ENCODE measurements around the gene DGKG.

The DGKG gene

GRCh38 chr3:186171521-186171920 lies 190.5 kb downstream of the DGKG start:
- no peak for DNase-seq (ENCODE audit: low read depth)

- no peak for DNase-seq (ENCODE audit: low read depth)
Observed at GRCh38 chr3:186170516-186170915, 191.5 kb downstream of the DGKG start.

- no peak for DNase-seq (ENCODE audit: low read depth)
Observed at GRCh38 chr3:186169379-186169778, 192.7 kb downstream of the DGKG start.

GRCh38 chr3:186168976-186169375 lies 193.1 kb downstream of the DGKG start:
- no peak for DNase-seq (ENCODE audit: low read depth)

DNA sequence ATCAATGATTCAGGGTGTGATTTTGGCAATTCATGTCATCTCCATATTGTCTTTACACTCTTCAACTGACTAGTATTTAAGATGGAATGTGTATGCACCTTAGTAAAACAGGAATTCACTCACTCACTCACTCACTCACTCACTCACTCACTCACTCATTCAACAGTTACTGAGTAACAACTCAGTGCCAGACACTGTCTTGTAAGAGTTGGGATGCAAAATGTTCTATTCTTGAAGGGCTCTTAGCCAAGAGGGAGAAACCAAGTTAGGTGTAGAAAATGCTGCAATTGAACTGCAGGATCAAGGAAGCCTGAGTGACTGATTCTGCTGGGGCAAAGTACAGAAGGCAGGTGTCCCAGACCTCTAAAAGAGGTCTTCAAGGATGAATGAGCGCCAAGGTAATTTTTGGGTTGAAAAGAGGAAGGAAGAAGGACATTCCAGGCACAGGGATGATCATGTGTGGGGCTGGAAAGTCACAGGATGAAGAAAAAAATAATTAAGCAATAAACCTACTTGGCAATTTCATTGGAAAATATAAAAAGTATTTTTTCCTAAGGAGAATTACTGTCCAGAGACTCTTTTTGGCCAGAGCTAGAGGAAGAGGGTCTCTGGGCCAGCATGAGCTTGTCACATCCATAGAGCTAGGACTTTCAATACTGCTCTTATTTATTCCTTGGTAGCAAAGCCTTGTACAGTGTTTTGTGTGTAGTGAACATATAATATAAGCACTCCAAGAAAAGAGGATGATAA lies 194.2 kb downstream of the DGKG start:
- DNase-seq (ENCODE audit: low read depth), result no peak

DNA sequence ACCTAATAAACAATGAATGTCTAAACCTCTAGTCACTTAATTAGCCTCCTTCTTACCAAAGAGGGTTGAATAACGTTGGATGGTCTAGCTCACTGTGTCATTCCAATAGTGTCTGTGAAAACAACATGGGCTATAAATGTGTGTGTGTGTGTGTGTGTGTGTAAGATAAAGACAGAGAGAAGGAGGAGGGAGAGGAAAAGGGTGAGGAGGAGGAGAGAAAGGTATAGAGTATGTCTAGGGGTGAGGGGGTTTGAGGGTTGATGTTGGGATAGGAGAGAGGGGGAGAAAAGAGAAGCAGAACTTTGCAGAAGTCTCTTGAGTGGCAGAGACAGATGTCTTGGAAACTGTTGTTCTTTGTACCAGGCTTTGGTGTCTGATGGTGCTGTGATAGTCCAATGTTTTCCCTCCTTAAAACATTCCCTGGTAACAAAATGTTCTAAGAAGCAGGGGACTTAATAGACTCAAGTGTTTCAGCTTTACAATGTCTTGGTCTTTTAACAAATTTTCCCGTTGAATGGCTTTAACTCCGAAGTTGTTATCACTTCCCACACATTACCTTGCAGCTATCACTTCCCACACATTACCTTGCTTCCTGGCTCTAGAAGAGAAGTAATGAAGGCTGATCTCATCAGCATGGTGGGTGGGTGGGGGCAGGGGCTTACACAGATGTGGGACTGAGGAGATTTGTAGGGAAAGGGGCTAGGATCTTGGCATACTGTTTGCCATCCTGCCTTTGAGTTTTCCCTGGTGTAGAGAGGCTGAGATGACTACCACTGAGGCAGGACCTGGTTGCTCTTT lies 195.3 kb downstream of the DGKG start:
- DNase-seq (ENCODE audit: low read depth), result no peak

DNA sequence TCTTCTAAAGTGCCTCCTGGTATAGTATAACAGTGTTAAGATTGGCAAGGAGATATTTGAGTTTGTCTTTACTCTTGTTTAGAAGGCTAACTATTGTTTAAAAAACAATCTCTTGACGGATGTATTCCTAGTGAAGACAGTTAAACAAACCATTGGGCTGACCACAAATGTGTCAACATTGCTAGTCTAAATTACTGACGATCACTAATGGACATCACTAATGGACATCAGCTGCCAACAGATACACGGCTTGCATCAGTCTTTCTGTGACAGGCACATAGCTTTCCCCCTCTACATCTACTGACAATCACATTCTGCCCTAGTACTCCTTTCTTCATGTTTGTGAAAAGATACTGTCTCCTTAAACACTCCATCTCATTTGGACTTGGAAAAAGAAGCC lies 196.0 kb downstream of the DGKG start:
- DNase-seq (ENCODE audit: low read depth), result no peak

- no peak for DNase-seq (ENCODE audit: low read depth)
Observed at GRCh38 chr3:186165331-186165730, 196.7 kb downstream of the DGKG start.

GRCh38 chr3:186164696-186165095 lies 197.3 kb downstream of the DGKG start:
- DNase-seq (ENCODE audit: low read depth), result no peak

DNA sequence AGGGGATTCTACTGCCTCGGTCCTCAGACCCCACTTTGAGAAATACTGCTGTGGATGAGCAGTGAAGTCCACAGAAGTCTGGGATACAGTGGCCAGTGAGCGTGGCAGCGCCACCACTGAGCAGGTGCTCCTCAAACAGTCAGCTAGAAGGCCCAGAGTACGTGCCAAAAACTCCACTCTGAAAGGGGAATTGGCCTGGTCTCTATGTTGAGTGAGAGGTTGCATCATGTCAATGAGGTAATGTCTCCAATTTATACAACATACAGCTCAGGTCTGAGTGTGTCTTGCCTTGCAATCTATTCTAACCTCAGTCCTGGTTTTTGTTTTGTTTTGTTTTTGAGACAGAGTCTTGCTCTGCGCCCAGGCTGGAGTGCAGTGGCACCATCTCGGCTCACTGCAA lies 199.8 kb downstream of the DGKG start:
- peak; percentile 19 for DNase-seq (ENCODE audit: low read depth)

- DNase-seq (ENCODE audit: low read depth), result no peak
Observed at GRCh38 chr3:186160691-186161243, 201.3 kb downstream of the DGKG start.

- DNase-seq (ENCODE audit: low read depth), result no peak
Observed at GRCh38 chr3:186154641-186155040, 207.4 kb downstream of the DGKG start.

GRCh38 chr3:186152889-186153292 lies 209.1 kb downstream of the DGKG start:
- no peak for DNase-seq (ENCODE audit: low read depth)

- DNase-seq (ENCODE audit: low read depth), result no peak
Observed at GRCh38 chr3:186152361-186152798, 209.7 kb downstream of the DGKG start.

GRCh38 chr3:186151077-186151971 lies 210.7 kb downstream of the DGKG start:
- DNase-seq (ENCODE audit: low read depth), result no peak

- no peak for DNase-seq (ENCODE audit: low read depth)
Observed at GRCh38 chr3:186150041-186150830, 211.8 kb downstream of the DGKG start.

DNA sequence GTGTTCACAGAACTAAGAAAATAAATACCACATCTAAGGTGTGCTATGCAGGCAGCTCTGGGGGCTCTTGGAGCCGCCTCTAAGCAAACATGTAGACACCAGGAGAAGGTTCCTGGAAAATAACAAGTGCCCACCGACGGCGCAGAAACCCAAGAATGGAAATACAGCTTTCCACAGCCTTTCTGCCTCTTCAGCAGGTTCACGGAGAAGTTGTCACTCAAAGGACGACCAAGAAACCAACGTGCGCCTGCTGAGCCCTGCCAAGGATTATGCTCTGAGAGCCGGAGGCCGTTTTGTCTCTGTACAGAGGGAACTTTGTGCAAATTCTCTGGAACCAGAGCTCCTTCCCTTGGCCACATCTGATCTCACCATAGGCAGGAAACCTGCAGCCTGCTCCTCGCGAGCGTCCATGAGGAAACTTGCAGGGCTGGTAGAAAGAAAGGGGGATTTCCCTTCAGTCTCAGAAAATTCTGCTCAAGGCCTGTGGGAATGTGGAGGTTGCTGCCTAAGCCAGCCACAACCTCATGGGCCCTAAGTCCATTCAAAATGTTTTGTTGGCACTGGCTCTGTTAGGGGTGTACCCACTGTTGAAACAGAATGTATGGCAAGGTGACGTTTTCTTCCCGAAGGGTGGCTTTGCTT lies 212.6 kb downstream of the DGKG start:
- DNase-seq (ENCODE audit: low read depth), result no peak

GRCh38 chr3:186144257-186144656 lies 217.8 kb downstream of the DGKG start:
- no peak for DNase-seq (ENCODE audit: low read depth)

DNA sequence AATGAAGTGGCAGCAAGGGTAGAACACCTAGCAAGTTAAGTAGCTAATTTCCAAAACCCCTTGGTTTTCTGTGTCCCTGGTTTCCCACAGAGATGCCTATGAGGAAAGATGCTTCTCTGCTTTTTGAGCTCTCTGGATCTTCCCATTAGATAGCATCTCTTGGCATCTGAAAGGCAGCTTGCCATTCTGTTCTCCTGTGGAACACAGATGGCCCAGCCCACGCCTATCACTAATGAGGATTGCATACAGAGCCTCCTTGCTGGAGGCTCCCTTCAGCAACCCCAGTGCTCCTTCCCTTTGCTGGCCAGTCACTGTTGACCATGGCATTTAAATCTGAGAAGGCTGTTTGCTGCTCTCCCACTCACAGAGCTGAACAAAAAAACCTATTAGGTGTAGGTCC lies 218.8 kb downstream of the DGKG start:
- DNase-seq (ENCODE audit: low read depth), result no peak

DNA sequence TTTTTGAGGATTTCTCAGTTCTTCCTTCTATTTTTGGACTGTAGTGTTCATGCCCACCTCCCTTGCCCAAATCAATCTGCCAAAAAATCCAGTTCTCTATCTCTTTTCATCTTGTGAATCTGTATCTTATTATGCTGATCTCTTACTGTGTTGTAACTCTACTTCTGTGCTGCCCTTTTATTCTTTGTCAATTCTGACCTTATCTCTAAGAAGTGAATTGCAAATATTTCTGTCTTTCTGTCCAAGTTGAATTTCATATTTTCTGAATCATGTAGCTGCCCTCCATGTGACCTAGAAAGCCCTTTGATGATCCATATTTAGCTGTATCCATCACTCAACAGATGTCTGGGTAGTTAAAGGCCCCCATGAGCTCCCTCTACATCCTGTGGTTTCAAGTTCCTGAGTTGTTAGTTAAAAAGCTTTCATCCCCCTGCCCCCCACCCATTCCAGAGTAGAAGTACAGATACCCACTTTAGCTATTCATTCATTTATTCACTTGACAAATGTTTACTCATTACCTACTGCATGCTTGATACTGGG lies 219.6 kb downstream of the DGKG start:
- DNase-seq (ENCODE audit: low read depth), result peak; percentile 36
